RWPE1 (cell line): ENCODE results near the gene CYP4F2.
"Not testable (repeated sequence)": the region's sequence is repeated elsewhere in the genome, so short reads cannot be mapped to it uniquely, and the experiment has no call there.

Experiments
- CTCF ChIA-PET: fragments of 350-600 bp; sonication (Branson Sonifier 250); formaldehyde crosslinking; extraction: SDS; loops from one replicate; lab custom pipeline; 2021; lab: Yijun Ruan, JAX
- POLR2A ChIA-PET: fragments of 400-600 bp; formaldehyde crosslinking; extraction: SDS; loops from one replicate; lab custom pipeline; 2020; ENCODE audit warnings: antibody characterized with exemption; ENCODE audit not compliant: low non-redundant PET; lab: Yijun Ruan, JAX
- DNase-seq: peaks from one replicate; pipeline ENCODE4 v3.0.0; 2012; ENCODE audit warnings: low spot score
- H3K27ac ChIP-seq: fragments of 450-650 bp; 2 replicates; pipeline ENCODE4 v1.5.1; 2017
- TF ChIP-seq, protein P1 (sequence below): fragments of 450-650 bp; conservative IDR thresholded peaks from 2 replicates; pipeline ENCODE4 v1.5.1; 2017; ENCODE audit warnings: low read depth, mild to moderate bottlenecking

CYP4F2 gene

GRCh38 chr19:15874821-15875474 lies 22.9 kb downstream of the CYP4F2 start:
- H3K27ac ChIP-seq: no peak overlapping the region
- no peak for DNase-seq
- ChIA-PET POLR2A (no interaction called here), CTCF (interaction anchor here (0.7 kb wide), 1 partner anchor 32 kb away, joined by 3 read pairs; no protein-coding TSS in a partner anchor)
- TF ChIP-seq, protein P1, sequence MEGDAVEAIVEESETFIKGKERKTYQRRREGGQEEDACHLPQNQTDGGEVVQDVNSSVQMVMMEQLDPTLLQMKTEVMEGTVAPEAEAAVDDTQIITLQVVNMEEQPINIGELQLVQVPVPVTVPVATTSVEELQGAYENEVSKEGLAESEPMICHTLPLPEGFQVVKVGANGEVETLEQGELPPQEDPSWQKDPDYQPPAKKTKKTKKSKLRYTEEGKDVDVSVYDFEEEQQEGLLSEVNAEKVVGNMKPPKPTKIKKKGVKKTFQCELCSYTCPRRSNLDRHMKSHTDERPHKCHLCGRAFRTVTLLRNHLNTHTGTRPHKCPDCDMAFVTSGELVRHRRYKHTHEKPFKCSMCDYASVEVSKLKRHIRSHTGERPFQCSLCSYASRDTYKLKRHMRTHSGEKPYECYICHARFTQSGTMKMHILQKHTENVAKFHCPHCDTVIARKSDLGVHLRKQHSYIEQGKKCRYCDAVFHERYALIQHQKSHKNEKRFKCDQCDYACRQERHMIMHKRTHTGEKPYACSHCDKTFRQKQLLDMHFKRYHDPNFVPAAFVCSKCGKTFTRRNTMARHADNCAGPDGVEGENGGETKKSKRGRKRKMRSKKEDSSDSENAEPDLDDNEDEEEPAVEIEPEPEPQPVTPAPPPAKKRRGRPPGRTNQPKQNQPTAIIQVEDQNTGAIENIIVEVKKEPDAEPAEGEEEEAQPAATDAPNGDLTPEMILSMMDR: no peak

DNA sequence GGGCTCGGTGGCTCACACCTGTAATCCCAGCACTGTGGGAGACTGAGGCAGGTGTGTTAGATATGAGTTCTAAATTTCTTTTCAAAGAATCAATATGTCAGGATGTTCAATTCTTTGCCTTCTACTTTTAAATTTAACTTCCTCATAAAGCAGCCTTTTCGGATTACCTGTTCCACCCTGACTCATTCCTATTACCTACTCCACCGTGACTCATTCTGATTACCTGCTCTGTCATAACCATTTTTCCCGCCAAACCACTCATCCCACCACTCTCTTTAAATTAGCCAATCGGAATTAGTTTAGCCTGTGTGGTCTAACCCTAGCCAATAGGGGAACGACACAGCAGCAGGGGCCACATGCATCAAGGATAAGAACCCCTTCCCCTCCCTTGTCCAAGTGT lies 24.1 kb downstream of the CYP4F2 start:
- H3K27ac ChIP-seq, POLR2A ChIA-PET: not testable (repeated sequence)
- CTCF ChIA-PET: interaction anchor here (0.7 kb wide), 1 partner anchor 902 kb away, joined by 5 read pairs; no protein-coding TSS in a partner anchor
- peak; percentile 41 for DNase-seq

DNA sequence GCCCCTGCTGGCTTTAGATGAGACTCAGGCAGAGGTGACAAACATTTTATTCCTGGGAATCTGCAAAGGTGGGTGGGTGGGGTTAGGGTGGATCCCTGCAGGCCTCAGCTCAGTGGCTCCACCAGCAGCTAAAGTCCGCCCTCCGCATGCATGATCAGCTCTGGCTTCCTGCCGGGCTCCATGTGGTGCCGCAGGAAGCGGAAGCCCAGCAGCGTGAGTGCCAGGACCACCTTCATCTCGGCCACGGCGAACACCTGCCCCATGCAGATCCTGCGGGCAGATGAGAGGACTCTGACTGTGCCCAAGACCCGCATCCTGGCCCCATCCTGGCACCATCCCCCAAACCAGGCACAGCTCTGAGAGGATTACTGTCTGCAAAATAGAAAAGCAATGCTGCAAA lies 26.3 kb downstream of the CYP4F2 start:
- no peak overlapping the region for H3K27ac ChIP-seq
- TF ChIP-seq, protein P1: no peak
- ChIA-PET POLR2A (no interaction called here), CTCF (no interaction called here)
- DNase-seq: no peak

GRCh38 chr19:15869873-15870272 lies 28.0 kb downstream of the CYP4F2 start:
- TF ChIP-seq, protein P1: no peak
- H3K27ac ChIP-seq: peak overlapping the region; percentile 48
- ChIA-PET CTCF (interaction anchor here (0.6 to 1.0 kb wide), 6 partner anchors 34 to 1074 kb away, joined by 3 to 5 read pairs (median 3); no protein-coding TSS in a partner anchor), POLR2A (interaction anchor here (1.2 kb wide), 1 partner anchor 33 kb away, joined by 3 read pairs; no protein-coding TSS in a partner anchor)
- DNase-seq: no peak

- DNase-seq: peak; percentile 96
- H3K27ac ChIP-seq: no peak overlapping the region
- TF ChIP-seq, protein P1: peak; percentile 78
- ChIA-PET CTCF (interaction anchor here (0.6 to 1.3 kb wide), 6 partner anchors 34 to 239 kb away, joined by 3 to 9 read pairs (median 3); no protein-coding TSS in a partner anchor), POLR2A (interaction anchor here (1.2 kb wide), 1 partner anchor 33 kb away, joined by 3 read pairs; no protein-coding TSS in a partner anchor)
Observed at GRCh38 chr19:15869109-15869555, 28.7 kb downstream of the CYP4F2 start.

DNA sequence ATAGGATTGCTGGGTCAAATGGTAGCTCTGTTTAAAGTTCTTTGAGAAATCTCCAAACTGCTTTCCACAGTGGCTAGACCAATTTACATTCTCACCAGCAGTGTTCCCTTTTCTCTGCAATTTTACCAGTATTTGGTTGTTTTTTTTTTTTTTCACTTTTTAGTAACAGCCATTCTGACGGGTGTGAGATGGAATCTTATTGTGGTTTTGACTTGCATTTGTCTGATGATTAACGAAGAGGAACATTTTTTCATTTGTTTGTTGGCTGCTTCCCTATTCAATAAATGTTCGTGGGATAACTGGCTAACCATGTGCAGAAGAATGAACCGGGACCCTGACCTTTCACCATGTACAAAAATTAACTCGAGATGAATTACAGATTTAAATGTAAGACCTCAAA lies 31.2 kb downstream of the CYP4F2 start:
- ChIA-PET CTCF (no interaction called here), POLR2A (no interaction called here)
- no peak for DNase-seq
- no peak overlapping the region for H3K27ac ChIP-seq
- TF ChIP-seq, protein P1: no peak

DNA sequence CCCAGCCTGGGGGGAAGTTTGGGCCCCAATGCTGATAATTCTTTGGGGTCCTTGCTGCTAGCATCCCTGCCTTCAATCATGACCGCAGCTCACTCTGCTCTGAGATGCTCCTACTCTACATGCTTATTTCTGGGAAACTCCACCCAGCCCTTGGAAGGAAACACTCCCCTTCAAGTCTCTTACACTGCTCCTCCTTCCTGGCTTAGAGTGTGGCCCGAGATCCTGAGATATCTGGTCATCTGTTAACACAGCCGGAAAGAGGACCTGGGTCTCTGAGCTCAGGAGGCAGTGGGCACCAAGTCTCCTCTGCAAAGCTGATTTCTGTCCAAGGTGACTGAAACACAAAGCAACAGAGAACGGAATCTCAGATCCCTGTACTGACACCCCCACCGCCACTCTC lies 33.0 kb downstream of the CYP4F2 start:
- TF ChIP-seq, protein P1: no peak
- no peak overlapping the region for H3K27ac ChIP-seq
- DNase-seq: no peak
- CTCF ChIA-PET: no interaction called here
- POLR2A ChIA-PET: interaction anchor here (0.6 kb wide), 1 partner anchor 146 kb away, joined by 15 read pairs; no protein-coding TSS in a partner anchor
